ENCODE results near the gene MYOM3. TPM values are rescaled to one million over a fixed set of nuclear protein-coding genes. Genes with fewer than 3 reads are reported as not detected.

Gene MYOM3
- polyA plus RNA-seq, 1 donor (not counting 4 experiments of a cell fraction or from before 2014, with no cell fraction given) = 0.49 TPM

DNA sequence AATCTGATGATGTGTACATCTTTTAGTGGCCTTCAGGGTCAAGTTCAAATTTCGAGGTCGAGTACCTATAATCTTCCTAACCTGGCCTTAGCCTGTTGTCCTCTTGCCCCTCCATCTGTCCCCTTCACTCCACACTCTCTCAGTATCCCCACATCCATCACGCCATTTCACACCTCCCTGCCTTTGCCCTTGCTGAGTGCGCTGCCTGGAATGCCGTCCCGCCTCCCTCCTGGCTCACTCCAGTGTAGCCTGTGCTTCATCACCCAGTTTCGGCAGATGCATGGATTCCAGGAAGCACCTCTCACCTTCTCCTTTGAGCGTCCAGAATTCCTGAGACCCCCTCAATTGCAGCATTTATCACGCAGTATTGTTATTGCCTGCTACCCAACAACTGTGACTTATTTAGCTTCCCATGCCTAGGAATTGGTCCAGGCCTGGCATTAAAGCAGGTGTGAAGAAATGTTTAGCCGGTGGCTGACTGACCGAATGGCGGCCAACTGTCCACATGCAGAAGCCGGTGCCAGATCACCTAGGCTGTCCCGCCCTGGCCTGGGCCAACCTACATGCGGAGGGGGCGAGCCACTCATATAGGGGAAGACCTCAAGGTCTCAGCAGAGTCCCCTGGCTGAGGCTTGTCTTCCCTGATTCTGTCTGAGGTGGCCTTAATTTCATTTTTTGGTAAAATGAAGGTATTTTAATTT, 34.5 kb downstream of the MYOM3 start:
- Histone ChIP-seq H3K9me1 (ENCODE audit: control insufficient read depth, extremely low read depth, insufficient read depth, low read length) (no peaks in the 10 kb centered on the region), H3K4me3 (ENCODE audit: control insufficient read depth in 2 of 3, extremely low read depth in 1 of 3, insufficient read depth in 2 of 3, low read depth in 1 of 3, low read length in 3 of 3) (no peak overlapping the region), H3K4me1 (ENCODE audit: control insufficient read depth, extremely low read depth, insufficient read depth, low read length) (no peaks in the 10 kb centered on the region), H3K27me3 (ENCODE audit: control insufficient read depth, extremely low read depth, insufficient read depth, low read length) (no peaks in the 10 kb centered on the region), H3K36me3 (ENCODE audit: control insufficient read depth in 2 of 2, extremely low read depth in 1 of 2, insufficient read depth in 2 of 2, low read length in 2 of 2) (no peaks in the 10 kb centered on the region), H3K79me2 (ENCODE audit: control insufficient read depth, insufficient read depth, low read length) (no peaks in the 10 kb centered on the region), H2AFZ (ENCODE audit: control insufficient read depth, low read length) (no peak overlapping the region), H3K27ac (ENCODE audit: control insufficient read depth, insufficient read depth, low read length) (no peak overlapping the region), H3K9ac (ENCODE audit: control insufficient read depth, extremely low read depth, insufficient read depth, low read length) (no peak overlapping the region), H3K4me2 (ENCODE audit: control insufficient read depth, extremely low read depth, insufficient read depth, low read depth, low read length) (no peak overlapping the region), H3K9me3 (ENCODE audit: control insufficient read depth, low read depth, low read length) (no peaks in the 10 kb centered on the region), H4K20me1 (ENCODE audit: control insufficient read depth, extremely low read depth, insufficient read depth, low read length) (no peaks in the 10 kb centered on the region)
- FAIRE-seq = no peak
- dilution Hi-C loops (cut with MboI; ENCODE audit: extremely low pct_ligation_motif_present, low sequenced_read_pairs) = no loop called here
- DNase-seq (ENCODE audit: low read depth, low spot score) = no peak
- no peak for TF ChIP-seq EZH2 (IDR thresholded peaks at IDR 0.05; ENCODE audit: low read length)
- TF ChIP-seq CTCF (optimal IDR thresholded peaks at IDR 0.05 in 1 of 3, IDR thresholded peaks at IDR 0.05 in 1 of 3, conservative IDR thresholded peaks at IDR 0.05 in 1 of 3; ENCODE audit: extremely low read depth in 1 of 3, insufficient read depth in 2 of 3, low read length in 3 of 3) = no peak

DNA sequence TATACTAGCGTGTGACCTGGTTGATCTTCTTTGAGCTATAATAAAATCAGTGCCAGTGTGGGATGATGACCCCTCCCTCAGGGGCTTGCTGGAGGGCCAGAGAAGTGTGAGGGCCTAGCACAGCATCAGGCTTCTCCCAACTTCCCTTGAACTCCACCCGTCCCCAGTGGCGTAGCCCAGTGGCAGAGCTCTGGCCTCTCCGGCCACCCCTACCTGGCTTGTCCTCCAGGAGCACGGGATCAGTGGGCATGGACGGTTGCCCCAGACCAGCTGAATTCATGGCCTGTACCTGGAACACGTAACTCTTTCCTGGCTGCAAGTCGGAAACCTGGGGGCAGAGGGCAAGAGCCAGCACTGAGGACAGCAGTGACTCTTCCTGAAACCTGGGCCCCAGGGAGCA, 36.0 kb downstream of the MYOM3 start:
- H3K36me3 ChIP-seq (ENCODE audit: control insufficient read depth in 2 of 2, extremely low read depth in 1 of 2, insufficient read depth in 2 of 2, low read length in 2 of 2) = no peaks in the 10 kb centered on the region
- H4K20me1 ChIP-seq (ENCODE audit: control insufficient read depth, extremely low read depth, insufficient read depth, low read length) = no peaks in the 10 kb centered on the region
- H3K4me3 ChIP-seq (ENCODE audit: control insufficient read depth in 2 of 3, extremely low read depth in 1 of 3, insufficient read depth in 2 of 3, low read depth in 1 of 3, low read length in 3 of 3) = no peak overlapping the region
- dilution Hi-C loops (cut with MboI; ENCODE audit: extremely low pct_ligation_motif_present, low sequenced_read_pairs) = no loop called here
- H3K27me3 ChIP-seq (ENCODE audit: control insufficient read depth, extremely low read depth, insufficient read depth, low read length) = no peaks in the 10 kb centered on the region
- H3K9me1 ChIP-seq (ENCODE audit: control insufficient read depth, extremely low read depth, insufficient read depth, low read length) = no peaks in the 10 kb centered on the region
- H3K4me1 ChIP-seq (ENCODE audit: control insufficient read depth, extremely low read depth, insufficient read depth, low read length) = peaks cover 7% of the 10 kb centered on the region
- H2AFZ ChIP-seq (ENCODE audit: control insufficient read depth, low read length) = no peak overlapping the region
- H3K9ac ChIP-seq (ENCODE audit: control insufficient read depth, extremely low read depth, insufficient read depth, low read length) = no peak overlapping the region
- no peak for DNase-seq (ENCODE audit: low read depth, low spot score)
- no peak overlapping the region for H3K27ac ChIP-seq (ENCODE audit: control insufficient read depth, insufficient read depth, low read length)
- H3K9me3 ChIP-seq (ENCODE audit: control insufficient read depth, low read depth, low read length) = no peaks in the 10 kb centered on the region
- FAIRE-seq = no peak
- TF ChIP-seq CTCF (optimal IDR thresholded peaks at IDR 0.05 in 1 of 3, IDR thresholded peaks at IDR 0.05 in 1 of 3, conservative IDR thresholded peaks at IDR 0.05 in 1 of 3; ENCODE audit: extremely low read depth in 1 of 3, insufficient read depth in 2 of 3, low read length in 3 of 3) (no peak), EZH2 (IDR thresholded peaks at IDR 0.05; ENCODE audit: low read length) (no peak)
- no peaks in the 10 kb centered on the region for H3K79me2 ChIP-seq (ENCODE audit: control insufficient read depth, insufficient read depth, low read length)
- H3K4me2 ChIP-seq (ENCODE audit: control insufficient read depth, extremely low read depth, insufficient read depth, low read depth, low read length) = no peak overlapping the region
